Measurements from ENCODE around the gene ECM2. TPM values are rescaled to one million over a fixed set of nuclear protein-coding genes. Genes with fewer than 3 reads are reported as not detected.

The ECM2 gene
- total RNA-seq, 1 experiment from 2014 or later: 0.11 TPM

GRCh38 chr9:92561374-92562330, 25.9 kb upstream of the ECM2 start:
- Histone ChIP-seq H3K27me3 (ENCODE audit: low read length) (no peaks in the 10 kb centered on the region), H3K79me2 (ENCODE audit: low read length) (no peaks in the 10 kb centered on the region), H3K4me1 (ENCODE audit: low read length) (no peaks in the 10 kb centered on the region), H3K9me3 (ENCODE audit: low read length) (peaks cover 3% of the 10 kb centered on the region; the same call in 1 of the 2 replicates), H3K4me2 (ENCODE audit: low read depth, low read length, poor library complexity, severe bottlenecking) (no peak overlapping the region), H3K9me2 (replicated peaks; ENCODE audit: insufficient read depth, low read length) (no peaks in the 10 kb centered on the region), H3K4me3 (ENCODE audit: low read length) (no peak overlapping the region), H3K27ac (ENCODE audit: low read length) (no peak overlapping the region), H4K20me1 (ENCODE audit: insufficient read depth, low read depth, low read length) (no peaks in the 10 kb centered on the region), H3K9ac (ENCODE audit: low read length) (no peak overlapping the region), H3K36me3 (ENCODE audit: insufficient read depth, low read length) (no peaks in the 10 kb centered on the region), H2AFZ (ENCODE audit: low read length) (no peak overlapping the region)
- no peak for DNase-seq

GRCh38 chr9:92558612-92559374, 23.0 kb upstream of the ECM2 start:
- no peak overlapping the region for H3K4me2 ChIP-seq (ENCODE audit: low read depth, low read length, poor library complexity, severe bottlenecking)
- H3K27ac ChIP-seq (ENCODE audit: low read length): no peak overlapping the region
- no peaks in the 10 kb centered on the region for H3K9me2 ChIP-seq (replicated peaks; ENCODE audit: insufficient read depth, low read length)
- H3K36me3 ChIP-seq (ENCODE audit: insufficient read depth, low read length): no peaks in the 10 kb centered on the region
- no peaks in the 10 kb centered on the region for H3K9me3 ChIP-seq (ENCODE audit: low read length)
- H2AFZ ChIP-seq (ENCODE audit: low read length): no peak overlapping the region
- no peak for DNase-seq
- H3K4me1 ChIP-seq (ENCODE audit: low read length): no peaks in the 10 kb centered on the region
- no peak overlapping the region for H3K4me3 ChIP-seq (ENCODE audit: low read length)
- H4K20me1 ChIP-seq (ENCODE audit: insufficient read depth, low read depth, low read length): no peaks in the 10 kb centered on the region
- H3K27me3 ChIP-seq (ENCODE audit: low read length): no peaks in the 10 kb centered on the region
- H3K79me2 ChIP-seq (ENCODE audit: low read length): no peaks in the 10 kb centered on the region
- no peak overlapping the region for H3K9ac ChIP-seq (ENCODE audit: low read length)

- no peaks in the 10 kb centered on the region for H3K27me3 ChIP-seq (ENCODE audit: low read length)
- H3K4me3 ChIP-seq (ENCODE audit: low read length): no peak overlapping the region
- no peak overlapping the region for H3K9ac ChIP-seq (ENCODE audit: low read length)
- H3K79me2 ChIP-seq (ENCODE audit: low read length): no peaks in the 10 kb centered on the region
- DNase-seq: no peak
- H3K9me2 ChIP-seq (replicated peaks; ENCODE audit: insufficient read depth, low read length): no peaks in the 10 kb centered on the region
- H3K27ac ChIP-seq (ENCODE audit: low read length): no peak overlapping the region
- no peak overlapping the region for H3K4me2 ChIP-seq (ENCODE audit: low read depth, low read length, poor library complexity, severe bottlenecking)
- no peaks in the 10 kb centered on the region for H3K4me1 ChIP-seq (ENCODE audit: low read length)
- H3K9me3 ChIP-seq (ENCODE audit: low read length): no peaks in the 10 kb centered on the region
- no peaks in the 10 kb centered on the region for H4K20me1 ChIP-seq (ENCODE audit: insufficient read depth, low read depth, low read length)
- H2AFZ ChIP-seq (ENCODE audit: low read length): no peak overlapping the region
- H3K36me3 ChIP-seq (ENCODE audit: insufficient read depth, low read length): no peaks in the 10 kb centered on the region
Measured at GRCh38 chr9:92550765-92551164, 15.0 kb upstream of the ECM2 start.

GRCh38 chr9:92547356-92547755, 11.6 kb upstream of the ECM2 start:
- H4K20me1 ChIP-seq (ENCODE audit: insufficient read depth, low read depth, low read length): no peaks in the 10 kb centered on the region
- H3K4me1 ChIP-seq (ENCODE audit: low read length): no peaks in the 10 kb centered on the region
- no peak overlapping the region for H3K4me2 ChIP-seq (ENCODE audit: low read depth, low read length, poor library complexity, severe bottlenecking)
- no peak overlapping the region for H3K27ac ChIP-seq (ENCODE audit: low read length)
- no peaks in the 10 kb centered on the region for H3K27me3 ChIP-seq (ENCODE audit: low read length)
- no peaks in the 10 kb centered on the region for H3K79me2 ChIP-seq (ENCODE audit: low read length)
- H3K9me2 ChIP-seq (replicated peaks; ENCODE audit: insufficient read depth, low read length): no peaks in the 10 kb centered on the region
- H3K36me3 ChIP-seq (ENCODE audit: insufficient read depth, low read length): no peaks in the 10 kb centered on the region
- no peak overlapping the region for H3K4me3 ChIP-seq (ENCODE audit: low read length)
- no peak overlapping the region for H3K9ac ChIP-seq (ENCODE audit: low read length)
- H2AFZ ChIP-seq (ENCODE audit: low read length): no peak overlapping the region
- H3K9me3 ChIP-seq (ENCODE audit: low read length): no peaks in the 10 kb centered on the region
- no peak for DNase-seq

- Histone ChIP-seq H3K27ac (ENCODE audit: low read length) (no peak overlapping the region), H3K9me3 (ENCODE audit: low read length) (no peaks in the 10 kb centered on the region), H3K4me3 (ENCODE audit: low read length) (no peak overlapping the region), H4K20me1 (ENCODE audit: insufficient read depth, low read depth, low read length) (no peaks in the 10 kb centered on the region), H2AFZ (ENCODE audit: low read length) (no peak overlapping the region), H3K79me2 (ENCODE audit: low read length) (no peaks in the 10 kb centered on the region), H3K27me3 (ENCODE audit: low read length) (no peaks in the 10 kb centered on the region), H3K36me3 (ENCODE audit: insufficient read depth, low read length) (no peaks in the 10 kb centered on the region), H3K9ac (ENCODE audit: low read length) (no peak overlapping the region), H3K4me2 (ENCODE audit: low read depth, low read length, poor library complexity, severe bottlenecking) (no peak overlapping the region), H3K4me1 (ENCODE audit: low read length) (no peaks in the 10 kb centered on the region), H3K9me2 (replicated peaks; ENCODE audit: insufficient read depth, low read length) (no peaks in the 10 kb centered on the region)
- DNase-seq: no peak
Measured at GRCh38 chr9:92545002-92545510, 9.3 kb upstream of the ECM2 start.

- H4K20me1 ChIP-seq (ENCODE audit: insufficient read depth, low read depth, low read length): no peaks in the 10 kb centered on the region
- H3K9me2 ChIP-seq (replicated peaks; ENCODE audit: insufficient read depth, low read length): no peaks in the 10 kb centered on the region
- H3K36me3 ChIP-seq (ENCODE audit: insufficient read depth, low read length): no peaks in the 10 kb centered on the region
- H3K79me2 ChIP-seq (ENCODE audit: low read length): no peaks in the 10 kb centered on the region
- no peak overlapping the region for H3K4me2 ChIP-seq (ENCODE audit: low read depth, low read length, poor library complexity, severe bottlenecking)
- no peak overlapping the region for H3K27ac ChIP-seq (ENCODE audit: low read length)
- H3K9me3 ChIP-seq (ENCODE audit: low read length): no peaks in the 10 kb centered on the region
- H3K4me3 ChIP-seq (ENCODE audit: low read length): no peak overlapping the region
- H3K27me3 ChIP-seq (ENCODE audit: low read length): no peaks in the 10 kb centered on the region
- no peaks in the 10 kb centered on the region for H3K4me1 ChIP-seq (ENCODE audit: low read length)
- H2AFZ ChIP-seq (ENCODE audit: low read length): no peak overlapping the region
- no peak for DNase-seq
- H3K9ac ChIP-seq (ENCODE audit: low read length): no peak overlapping the region
Measured at GRCh38 chr9:92543972-92544371, 8.2 kb upstream of the ECM2 start.

- H3K27ac ChIP-seq (ENCODE audit: low read length): no peak overlapping the region
- no peak overlapping the region for H3K9ac ChIP-seq (ENCODE audit: low read length)
- DNase-seq: no peak
Measured at GRCh38 chr9:92538541-92538940, 2.8 kb upstream of the ECM2 start.

GRCh38 chr9:92534674-92535073, 1.1 kb downstream of the ECM2 start:
- no peaks in the 10 kb centered on the region for H3K36me3 ChIP-seq (ENCODE audit: insufficient read depth, low read length)
- no peaks in the 10 kb centered on the region for H4K20me1 ChIP-seq (ENCODE audit: insufficient read depth, low read depth, low read length)
- no peaks in the 10 kb centered on the region for H3K27me3 ChIP-seq (ENCODE audit: low read length)
- no peak for DNase-seq
- peak overlapping the region; percentile 24; the same call in 1 of the 2 replicates for H3K4me3 ChIP-seq (ENCODE audit: low read length)
- peaks cover 28% of the 10 kb centered on the region for H3K4me1 ChIP-seq (ENCODE audit: low read length)
- no peaks in the 10 kb centered on the region for H3K79me2 ChIP-seq (ENCODE audit: low read length)
- peak overlapping the region; percentile 29 for H3K9ac ChIP-seq (ENCODE audit: low read length)
- H3K9me2 ChIP-seq (replicated peaks; ENCODE audit: insufficient read depth, low read length): no peaks in the 10 kb centered on the region
- peak overlapping the region; percentile 64 for H3K4me2 ChIP-seq (ENCODE audit: low read depth, low read length, poor library complexity, severe bottlenecking)
- peak overlapping the region; percentile 47 for H3K27ac ChIP-seq (ENCODE audit: low read length)
- no peaks in the 10 kb centered on the region for H3K9me3 ChIP-seq (ENCODE audit: low read length)
- H2AFZ ChIP-seq (ENCODE audit: low read length): peak overlapping the region; percentile 10

More at GRCh38 chr9:92538541-92538940, 2.8 kb upstream of the ECM2 start:
- Histone ChIP-seq H3K9me2 (replicated peaks; ENCODE audit: insufficient read depth, low read length) (no peaks in the 10 kb centered on the region), H3K4me1 (ENCODE audit: low read length) (peaks cover 26% of the 10 kb centered on the region), H3K4me2 (ENCODE audit: low read depth, low read length, poor library complexity, severe bottlenecking) (no peak overlapping the region), H3K9me3 (ENCODE audit: low read length) (no peaks in the 10 kb centered on the region), H3K27me3 (ENCODE audit: low read length) (no peaks in the 10 kb centered on the region), H4K20me1 (ENCODE audit: insufficient read depth, low read depth, low read length) (no peaks in the 10 kb centered on the region), H3K36me3 (ENCODE audit: insufficient read depth, low read length) (no peaks in the 10 kb centered on the region), H3K79me2 (ENCODE audit: low read length) (no peaks in the 10 kb centered on the region), H2AFZ (ENCODE audit: low read length) (no peak overlapping the region), H3K4me3 (ENCODE audit: low read length) (no peak overlapping the region)
